Measurements from ENCODE around the gene CTU2.

- TF ChIP-seq REST (IDR thresholded peaks at IDR 0.05; ENCODE audit: insufficient read depth in 1 of 2, low read depth in 2 of 2, low read length in 1 of 2) (no peak), CTCF (IDR thresholded peaks at IDR 0.05) (no peak), POLR2AphosphoS5 (IDR thresholded peaks at IDR 0.05; ENCODE audit: low read depth, low read length) (no peak)
These were observed 9.9 kb downstream of the CTU2 start for GRCh38 chr16:88716201-88716600.
